OCI-LY7 (cell line): ENCODE measurements around the gene HTR3B. TPM values are rescaled to one million over a fixed set of nuclear protein-coding genes. Genes with fewer than 3 reads are reported as not detected.
"Not testable (repeated sequence)": the region's sequence is repeated elsewhere in the genome, so short reads cannot be mapped to it uniquely, and the experiment has no call there.

Source experiments
- BruUV-seq: library from RNA; stranded (reverse); fragments of 400-500 nt; replicated peaks from 2 replicates; lab custom pipeline; 2021; lab: Mats Ljungman, UMichigan
- CTCF ChIA-PET: fragments of 300-600 bp; sonication (Branson Sonifier 250); formaldehyde crosslinking; loops from one replicate; lab custom pipeline; 2022; ENCODE audit warnings: antibody characterized with exemption; ENCODE audit not compliant: unreplicated experiment; lab: Charles Lee
- POLR2A ChIA-PET: fragments of 300-600 bp; sonication (Branson Sonifier 250); formaldehyde crosslinking; loops from one replicate; lab custom pipeline; 2022; ENCODE audit warnings: antibody characterized with exemption; lab: Charles Lee
- DNase-seq: peaks from one replicate; pipeline ENCODE4 v3.0.0-alpha.2; 2015; ENCODE audit warnings: low spot score
- H2AFZ ChIP-seq: fragments of 200-600 bp; sonication (generic), shearing (Covaris generic); 2 replicates; pipeline ENCODE4 v1.6.1; 2014; ENCODE audit warnings: mild to moderate bottlenecking, antibody characterized with exemption, low read length, moderate library complexity
- H3K27ac ChIP-seq: fragments of 200-600 bp; sonication (generic); 2 replicates; pipeline ENCODE4 v1.5.1; 2014; ENCODE audit warnings: mixed run types, low read depth, mild to moderate bottlenecking, moderate library complexity, low read length, inconsistent platforms; ENCODE audit not compliant: poor library complexity, severe bottlenecking
- H3K36me3 ChIP-seq: fragments of 200-600 bp; sonication (generic); 2 replicates; pipeline ENCODE4 v1.6.1; 2014; ENCODE audit warnings: mild to moderate bottlenecking, antibody characterized with exemption, low read length, moderate library complexity, mixed read lengths; ENCODE audit not compliant: insufficient read depth
- H3K4me1 ChIP-seq: fragments of 200-600 bp; sonication (generic); 2 replicates; pipeline ENCODE4 v1.5.1; 2014; ENCODE audit warnings: mild to moderate bottlenecking, low read length; ENCODE audit not compliant: insufficient read depth, poor library complexity, severe bottlenecking
- H3K4me2 ChIP-seq: fragments of 200-600 bp; sonication (generic); 2 replicates; pipeline ENCODE4 v1.6.1; 2014; ENCODE audit warnings: mild to moderate bottlenecking, low read length
- H3K4me3 ChIP-seq: fragments of 200-600 bp; sonication (generic); 2 replicates; pipeline ENCODE4 v1.5.1; 2014; ENCODE audit warnings: mild to moderate bottlenecking, low read depth, low read length; ENCODE audit not compliant: poor library complexity, severe bottlenecking
- H3K79me2 ChIP-seq: fragments of 200-600 bp; sonication (generic); 2 replicates; pipeline ENCODE4 v1.6.1; 2016; ENCODE audit warnings: low read depth, mild to moderate bottlenecking, low read length, moderate library complexity, mixed read lengths; ENCODE audit not compliant: insufficient read depth
- H3K9me2 ChIP-seq: fragments of 200-600 bp; sonication (generic); 2 replicates; pipeline ENCODE4 v1.6.1; 2016; ENCODE audit warnings: mild to moderate bottlenecking, low read length, mixed read lengths; ENCODE audit not compliant: insufficient read depth
- H3K9me3 ChIP-seq: fragments of 200-600 bp; sonication (generic); 2 replicates; pipeline ENCODE4 v1.6.1; 2014; ENCODE audit warnings: mild to moderate bottlenecking, mixed run types, low read length, mixed read lengths
- H4K20me1 ChIP-seq: fragments of 200-600 bp; sonication (generic); 2 replicates; pipeline ENCODE4 v1.6.1; 2014; ENCODE audit warnings: mild to moderate bottlenecking, antibody characterized with exemption, low read length, moderate library complexity, mixed read lengths; ENCODE audit not compliant: insufficient read depth
- EZH2phosphoT487 ChIP-seq: fragments of 200-600 bp; sonication (generic); IDR thresholded peaks from 2 replicates; pipeline ENCODE4 v1.6.1; 2018; ENCODE audit warnings: low read depth, borderline replicate concordance, mild to moderate bottlenecking, mixed run types, antibody characterized with exemption, low read length, moderate library complexity, mixed read lengths
- intact Hi-C: fragments of 100-400 bp; cut with micrococcal nuclease; formaldehyde crosslinking; loops from one replicate; pipeline ENCODE4 v1.10.0; 2022; ENCODE audit not compliant: unreplicated experiment
- total RNA-seq, 2 experiments: library from RNA; depleted of rRNA in 1 of 2; stranded (reverse); fragments of >200 nt in 1 of 2; shearing (Covaris generic) in 1 of 2; gene quantifications; 2 replicates each; pipeline ENCODE4 v1.2.3, GENCODE V29; 2014 to 2022
- TF ChIP-seq, protein P1 (sequence below): fragments of 200-600 bp; sonication (generic); conservative IDR thresholded peaks from 2 replicates; pipeline ENCODE4 v1.5.1; 2014; ENCODE audit warnings: mild to moderate bottlenecking, antibody characterized with exemption, low read length, moderate library complexity, mixed read lengths

The HTR3B gene
- total RNA-seq, 2 experiments from 2014 or later: not detected

DNA sequence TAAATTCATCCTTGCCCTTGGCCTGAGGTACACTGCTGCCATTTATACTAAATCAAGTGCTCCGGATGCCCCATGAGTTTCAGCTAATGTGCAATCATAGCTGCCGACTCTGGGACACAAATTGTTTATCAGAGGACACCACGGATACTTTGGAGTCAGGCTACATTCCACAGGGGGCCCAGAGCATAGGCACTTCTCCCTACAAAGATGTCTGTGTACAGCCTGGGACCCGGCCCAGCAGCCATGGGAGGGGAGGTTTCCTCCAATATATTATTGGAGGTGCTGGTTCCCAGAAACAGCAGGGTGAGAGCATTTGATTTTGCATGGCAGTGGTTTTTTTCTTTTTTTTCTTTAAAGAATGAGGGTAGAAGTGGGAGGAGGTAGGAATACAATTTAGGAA is 31.3 kb downstream of the HTR3B start:
- Histone ChIP-seq H2AFZ (no peak overlapping the region), H3K9me2 (no peaks in the 10 kb centered on the region), H3K79me2 (no peaks in the 10 kb centered on the region), H3K27ac (no peak overlapping the region), H3K4me3 (no peak overlapping the region), H4K20me1 (no peaks in the 10 kb centered on the region), H3K4me2 (no peak overlapping the region), H3K9me3 (no peaks in the 10 kb centered on the region), H3K36me3 (no peaks in the 10 kb centered on the region), H3K4me1 (no peaks in the 10 kb centered on the region)
- no TSS peak for BruUV-seq
- CTCF ChIA-PET: interaction anchor here (0.6 kb wide), 1 partner anchor 9 kb away, joined by 3 read pairs; no protein-coding TSS in a partner anchor
- TF ChIP-seq, protein P1, sequence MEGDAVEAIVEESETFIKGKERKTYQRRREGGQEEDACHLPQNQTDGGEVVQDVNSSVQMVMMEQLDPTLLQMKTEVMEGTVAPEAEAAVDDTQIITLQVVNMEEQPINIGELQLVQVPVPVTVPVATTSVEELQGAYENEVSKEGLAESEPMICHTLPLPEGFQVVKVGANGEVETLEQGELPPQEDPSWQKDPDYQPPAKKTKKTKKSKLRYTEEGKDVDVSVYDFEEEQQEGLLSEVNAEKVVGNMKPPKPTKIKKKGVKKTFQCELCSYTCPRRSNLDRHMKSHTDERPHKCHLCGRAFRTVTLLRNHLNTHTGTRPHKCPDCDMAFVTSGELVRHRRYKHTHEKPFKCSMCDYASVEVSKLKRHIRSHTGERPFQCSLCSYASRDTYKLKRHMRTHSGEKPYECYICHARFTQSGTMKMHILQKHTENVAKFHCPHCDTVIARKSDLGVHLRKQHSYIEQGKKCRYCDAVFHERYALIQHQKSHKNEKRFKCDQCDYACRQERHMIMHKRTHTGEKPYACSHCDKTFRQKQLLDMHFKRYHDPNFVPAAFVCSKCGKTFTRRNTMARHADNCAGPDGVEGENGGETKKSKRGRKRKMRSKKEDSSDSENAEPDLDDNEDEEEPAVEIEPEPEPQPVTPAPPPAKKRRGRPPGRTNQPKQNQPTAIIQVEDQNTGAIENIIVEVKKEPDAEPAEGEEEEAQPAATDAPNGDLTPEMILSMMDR: no peak
- TF ChIP-seq EZH2phosphoT487: no peak
- POLR2A ChIA-PET: no interaction called here
- intact Hi-C loops: no loop called here
- no peak for DNase-seq

DNA sequence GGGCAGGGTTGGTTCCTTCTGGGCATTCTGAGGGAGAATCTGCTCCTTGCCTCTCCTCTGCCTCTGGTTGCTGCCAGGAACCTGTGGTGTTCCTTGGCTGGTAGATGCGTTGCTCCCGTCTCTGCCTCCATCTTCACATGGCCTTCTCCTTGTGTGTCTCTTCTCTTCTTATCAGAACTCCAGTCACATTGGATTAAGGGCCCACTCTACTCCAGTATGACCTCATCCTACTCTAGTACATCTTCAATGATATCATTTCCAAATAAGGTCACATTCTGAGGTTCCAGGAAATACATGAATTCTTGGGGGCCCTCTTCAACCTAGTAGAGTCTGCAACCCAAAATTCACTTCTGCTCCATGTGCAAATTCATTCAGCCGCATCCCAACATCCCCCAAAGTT is 33.3 kb downstream of the HTR3B start:
- DNase-seq: no peak
- CTCF ChIA-PET: no interaction called here

DNA sequence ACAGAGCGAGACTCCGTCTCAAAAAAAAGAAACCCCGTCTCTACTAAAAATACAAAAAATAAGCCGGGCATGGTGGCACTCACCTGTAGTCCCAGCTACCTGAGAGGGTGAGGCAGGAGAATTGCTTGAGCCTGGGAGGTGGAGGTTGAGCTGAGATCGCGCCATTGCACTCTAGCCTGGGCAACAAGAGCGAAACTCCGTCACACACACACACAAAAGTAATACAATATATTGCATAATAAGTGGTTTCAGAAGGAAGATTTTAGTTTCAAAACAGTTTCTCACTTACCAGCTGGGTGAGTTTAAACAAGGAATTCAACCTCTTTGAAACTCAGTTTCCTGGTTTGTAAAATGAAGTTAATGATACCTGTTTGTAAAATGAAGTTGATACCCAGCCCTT is 37.7 kb downstream of the HTR3B start:
- intact Hi-C loops: no loop called here
- no peak overlapping the region for H2AFZ ChIP-seq
- TF ChIP-seq, protein P1: no peak
- TF ChIP-seq EZH2phosphoT487: no peak

More for the DNA sequence above, 33.3 kb downstream of the HTR3B start:
- H3K9me3 ChIP-seq: no peaks in the 10 kb centered on the region
- POLR2A ChIA-PET: no interaction called here
- intact Hi-C loops: no loop called here
- no peaks in the 10 kb centered on the region for H3K36me3 ChIP-seq
- H3K27ac ChIP-seq: no peak overlapping the region
- H3K4me2 ChIP-seq: no peak overlapping the region
- H3K79me2 ChIP-seq: no peaks in the 10 kb centered on the region
- no peaks in the 10 kb centered on the region for H3K4me1 ChIP-seq
- no peaks in the 10 kb centered on the region for H3K9me2 ChIP-seq
- BruUV-seq: no TSS peak
- no peak overlapping the region for H3K4me3 ChIP-seq
- no peak overlapping the region for H2AFZ ChIP-seq
- no peak for TF ChIP-seq EZH2phosphoT487
- TF ChIP-seq, protein P1: no peak
- H4K20me1 ChIP-seq: no peaks in the 10 kb centered on the region

DNA sequence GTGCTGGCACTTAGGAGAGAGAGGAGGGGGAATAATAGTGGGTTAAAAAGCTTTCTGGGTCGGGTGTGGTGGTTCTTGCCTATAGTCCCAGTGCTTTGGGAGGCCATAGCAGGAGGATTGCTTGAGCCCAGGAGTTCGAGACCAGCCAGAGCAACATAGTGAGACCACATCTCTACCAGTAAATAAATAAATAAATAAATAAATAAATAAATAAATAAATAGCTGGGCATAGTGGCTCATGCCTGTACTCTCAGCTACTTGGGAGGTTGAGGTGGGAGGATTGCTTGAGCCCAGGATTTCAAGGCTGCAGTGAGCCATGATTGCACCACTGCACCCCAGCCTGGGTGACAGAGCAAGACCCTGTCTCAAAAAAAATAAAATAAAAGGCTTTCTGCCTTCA is 41.6 kb downstream of the HTR3B start:
- H3K36me3 ChIP-seq, H3K9me3 ChIP-seq, H3K4me1 ChIP-seq, H3K9me2 ChIP-seq, H3K4me3 ChIP-seq, H3K4me2 ChIP-seq, H3K27ac ChIP-seq, H4K20me1 ChIP-seq, H3K79me2 ChIP-seq, intact Hi-C loops, H2AFZ ChIP-seq, BruUV-seq, DNase-seq: not testable (repeated sequence)
- ChIA-PET POLR2A (interaction anchor here (0.6 to 1.6 kb wide), 3 partner anchors 12 to 216 kb away, joined by 3 to 4 read pairs (median 3); no protein-coding TSS in a partner anchor), CTCF (interaction anchor here (0.6 kb wide), 1 partner anchor 20 kb away, joined by 3 read pairs; no protein-coding TSS in a partner anchor)

More for the DNA sequence above, 37.7 kb downstream of the HTR3B start:
- H4K20me1 ChIP-seq: no peaks in the 10 kb centered on the region
- no peak overlapping the region for H3K4me2 ChIP-seq
- ChIA-PET CTCF (no interaction called here), POLR2A (interaction anchor here (0.9 kb wide), 1 partner anchor 467 kb away, joined by 3 read pairs; no protein-coding TSS in a partner anchor)
- H3K4me3 ChIP-seq: no peak overlapping the region
- H3K9me2 ChIP-seq: no peaks in the 10 kb centered on the region
- H3K4me1 ChIP-seq: no peaks in the 10 kb centered on the region
- H3K79me2 ChIP-seq: no peaks in the 10 kb centered on the region
- H3K36me3 ChIP-seq: no peaks in the 10 kb centered on the region
- DNase-seq: no peak
- no TSS peak for BruUV-seq
- H3K27ac ChIP-seq: no peak overlapping the region
- H3K9me3 ChIP-seq: no peaks in the 10 kb centered on the region
